Type B pancreatic cell (in vitro differentiated cells): ENCODE measurements around the gene APH1B. TPM values are rescaled to one million over a fixed set of nuclear protein-coding genes. Genes with fewer than 3 reads are reported as not detected.

ENCODE experiments used
- DNase-seq: peaks from one replicate; pipeline ENCODE4 v3.0.0; 2021; ENCODE audit warnings: mixed read lengths; ENCODE audit not compliant: unreplicated experiment; ENCODE audit errors: extremely low spot score
- H3K27ac Mint-ChIP-seq: 2 replicates; pipeline ENCODE4 v1.8.0; 2021; ENCODE audit warnings: mild to moderate bottlenecking, mixed read lengths
- H3K27me3 Mint-ChIP-seq: 2 replicates; pipeline ENCODE4 v1.8.0; 2021; ENCODE audit warnings: mixed read lengths
- H3K36me3 Mint-ChIP-seq: 2 replicates; pipeline ENCODE4 v1.8.0; 2021; ENCODE audit warnings: mixed read lengths
- H3K4me1 Mint-ChIP-seq: one replicate; pipeline ENCODE4 v1.8.0; 2021; ENCODE audit warnings: mixed read lengths; ENCODE audit not compliant: unreplicated experiment
- H3K4me3 Mint-ChIP-seq: 2 replicates; pipeline ENCODE4 v1.8.0; 2021; ENCODE audit warnings: mild to moderate bottlenecking, mixed read lengths
- H3K9me3 Mint-ChIP-seq: 2 replicates; pipeline ENCODE4 v1.8.0; 2021; ENCODE audit warnings: mixed read lengths
- CTCF ChIP-seq: fragments of 200-600 bp; sonication (generic); conservative IDR thresholded peaks from 2 replicates; pipeline ENCODE4 v1.5.0; 2021; ENCODE audit warnings: antibody characterized with exemption, mild to moderate bottlenecking
- total RNA-seq: library from RNA; stranded (reverse); gene quantifications from 2 replicates; pipeline ENCODE4 v1.2.1, GENCODE V29; 2021; ENCODE audit warnings: low replicate concordance

APH1B gene
- total RNA-seq, 1 donor from 2014 or later: 16.0 TPM

DNA sequence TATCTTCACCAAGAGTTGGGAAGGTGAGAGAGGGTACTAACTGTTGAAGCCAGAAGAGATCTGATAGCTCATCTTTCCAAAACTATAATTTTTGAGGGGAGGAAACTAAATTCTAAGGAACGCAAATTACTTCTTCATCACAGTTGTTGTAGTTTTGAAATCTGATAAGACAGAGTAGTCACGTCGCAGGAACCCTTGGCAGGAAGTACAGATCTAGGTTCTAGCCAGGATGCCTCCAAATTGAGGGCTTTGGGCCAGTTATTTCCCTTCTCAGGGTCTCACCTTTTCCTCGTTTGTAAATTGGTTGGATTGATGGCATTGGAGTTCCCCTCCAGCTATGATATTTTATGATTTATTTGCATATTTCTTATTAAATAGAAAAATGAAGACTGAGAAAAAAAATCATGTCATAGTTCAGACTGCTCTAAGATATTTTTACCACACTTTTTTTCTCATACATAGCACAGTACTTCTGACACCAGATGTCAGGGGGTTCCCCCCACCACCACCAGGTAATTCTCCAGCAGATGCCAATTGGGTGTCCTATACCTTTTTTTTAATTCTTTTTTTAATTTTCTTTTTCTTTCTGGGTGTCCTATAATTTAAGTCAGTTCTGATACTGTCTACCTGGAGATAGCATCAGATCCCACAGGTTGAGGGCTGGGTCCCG is 32.3 kb upstream of the APH1B start:
- Mint-ChIP-seq H3K27me3 (no peaks in the 10 kb centered on the region), H3K36me3 (peaks cover 51% of the 10 kb centered on the region), H3K9me3 (peaks cover 12% of the 10 kb centered on the region), H3K4me1 (peaks cover 22% of the 10 kb centered on the region), H3K27ac (no peak overlapping the region), H3K4me3 (no peak overlapping the region)
- no peak for TF ChIP-seq CTCF
- no peak for DNase-seq

DNA sequence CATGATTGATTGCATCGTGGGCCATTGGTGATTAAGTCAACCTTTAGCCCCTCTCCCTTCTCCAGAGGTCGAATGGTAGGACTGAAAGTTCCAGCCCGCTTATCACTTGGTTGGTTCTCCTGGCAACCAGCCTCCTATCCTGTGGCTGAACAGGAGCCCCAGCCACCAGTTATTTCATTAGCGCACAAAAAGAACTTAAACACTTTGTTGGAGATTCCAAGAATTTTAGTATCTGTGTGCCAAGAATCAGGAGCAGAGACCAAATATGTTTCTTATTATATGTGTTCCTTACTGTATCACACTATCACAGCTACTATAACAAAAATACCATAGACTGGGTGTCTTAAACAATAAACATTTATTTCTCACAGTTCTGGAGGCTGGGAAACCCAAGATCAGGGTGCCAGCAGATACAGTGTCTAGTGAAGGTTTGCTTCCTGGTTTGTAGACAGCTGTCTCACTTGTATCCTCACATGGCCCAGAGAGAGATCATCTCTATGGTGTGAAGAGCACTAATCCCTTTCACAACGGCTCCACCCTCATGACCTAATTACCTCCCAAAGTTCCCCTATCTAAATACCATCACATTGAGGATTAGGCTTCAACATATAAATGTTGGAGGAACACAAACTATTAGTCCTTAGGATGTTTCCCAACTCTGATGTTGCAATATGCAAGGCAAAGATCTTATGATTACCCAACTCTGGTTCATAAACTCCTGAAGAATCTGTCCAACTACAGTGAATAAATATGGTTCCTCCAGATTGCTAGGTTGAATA is 30.5 kb upstream of the APH1B start:
- Mint-ChIP-seq H3K9me3 (peaks cover 8% of the 10 kb centered on the region), H3K4me3 (no peak overlapping the region), H3K27ac (no peak overlapping the region), H3K4me1 (peaks cover 21% of the 10 kb centered on the region), H3K27me3 (no peaks in the 10 kb centered on the region), H3K36me3 (peaks cover 56% of the 10 kb centered on the region)
- no peak for TF ChIP-seq CTCF
- no peak for DNase-seq

- peaks cover 48% of the 10 kb centered on the region for H3K36me3 Mint-ChIP-seq
- H3K4me1 Mint-ChIP-seq: peaks cover 15% of the 10 kb centered on the region
- no peaks in the 10 kb centered on the region for H3K27me3 Mint-ChIP-seq
- no peaks in the 10 kb centered on the region for H3K9me3 Mint-ChIP-seq
- TF ChIP-seq CTCF: no peak
- H3K27ac Mint-ChIP-seq: no peak overlapping the region
- no peak for DNase-seq
- H3K4me3 Mint-ChIP-seq: no peak overlapping the region
These were observed 27.0 kb upstream of the APH1B start for GRCh38 chr15:63250312-63250965.

GRCh38 chr15:63251701-63252100 is 25.7 kb upstream of the APH1B start:
- TF ChIP-seq CTCF: no peak
- Mint-ChIP-seq H3K27ac (no peak overlapping the region), H3K9me3 (no peaks in the 10 kb centered on the region), H3K27me3 (no peaks in the 10 kb centered on the region), H3K4me1 (peaks cover 28% of the 10 kb centered on the region), H3K36me3 (peaks cover 48% of the 10 kb centered on the region), H3K4me3 (no peak overlapping the region)
- no peak for DNase-seq

DNA sequence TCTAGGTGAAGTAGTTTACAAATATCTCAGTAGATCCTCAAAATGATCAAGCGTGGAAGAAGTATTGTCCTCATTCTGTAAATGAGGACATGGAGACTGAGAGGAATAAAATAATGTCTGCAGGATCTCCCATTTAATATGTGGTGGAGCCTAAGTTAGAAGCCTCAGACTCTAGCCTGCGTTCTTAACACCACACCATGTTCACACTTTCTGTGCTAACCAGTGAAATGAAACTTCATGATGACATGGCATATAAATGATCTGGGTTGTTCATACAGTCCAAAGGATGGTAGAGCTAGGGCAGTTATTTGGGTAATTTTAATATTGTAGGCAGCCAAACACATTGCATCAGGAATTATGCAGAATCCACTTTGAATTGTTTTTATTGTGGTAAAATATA is 25.1 kb upstream of the APH1B start:
- Mint-ChIP-seq H3K27me3 (no peaks in the 10 kb centered on the region), H3K4me1 (peaks cover 31% of the 10 kb centered on the region), H3K4me3 (no peak overlapping the region), H3K36me3 (peaks cover 44% of the 10 kb centered on the region), H3K9me3 (no peaks in the 10 kb centered on the region), H3K27ac (no peak overlapping the region)
- no peak for TF ChIP-seq CTCF
- no peak for DNase-seq
